Activated CD8-positive, alpha-beta memory T cell treated with anti-CD3 and anti-CD28 coated beads, Interleukin-2, amount 10 ng/mL, durations not matched to agents 7 days and 5 days (primary cell): ENCODE results near the gene CYBRD1. TPM values are rescaled to one million over a fixed set of nuclear protein-coding genes. Genes with fewer than 3 reads are reported as not detected.
A peak's percentile ranks its signal among the peaks of the same experiment; 100 is the strongest.
"Not testable (repeated sequence)": the region's sequence is repeated elsewhere in the genome, so short reads cannot be mapped to it uniquely, and the experiment has no call there.

Experiments used
- ATAC-seq: fragments of 150-1000 bp; cut with Tn5 transposase; one replicate; pipeline ENCODE4 v1.10.0; 2021; ENCODE audit warnings: moderate library complexity
- CTCF ChIA-PET: fragments of 350-600 bp; sonication (Branson Sonifier 250); formaldehyde crosslinking; loops from one replicate; lab custom pipeline; 2021; ENCODE audit warnings: antibody characterized with exemption; lab: Charles Lee
- DNase-seq: peaks from one replicate; pipeline ENCODE4 v3.0.0-alpha.2; 2020
- H3K27ac Mint-ChIP-seq: one replicate; pipeline ENCODE4 v1.8.0; 2021; ENCODE audit warnings: mild to moderate bottlenecking, mixed read lengths
- H3K27me3 Mint-ChIP-seq: one replicate; pipeline ENCODE4 v1.8.0; 2021; ENCODE audit warnings: mixed read lengths
- H3K36me3 Mint-ChIP-seq: one replicate; pipeline ENCODE4 v1.8.0; 2021; ENCODE audit warnings: mild to moderate bottlenecking, mixed read lengths
- H3K4me1 Mint-ChIP-seq: one replicate; pipeline ENCODE4 v1.8.0; 2021; ENCODE audit warnings: mixed read lengths
- H3K4me3 Mint-ChIP-seq: one replicate; pipeline ENCODE4 v1.8.0; 2021; ENCODE audit warnings: mild to moderate bottlenecking, moderate library complexity, mixed read lengths
- H3K9me3 Mint-ChIP-seq: one replicate; pipeline ENCODE4 v1.8.0; 2022; ENCODE audit warnings: low read depth, mixed read lengths
- total RNA-seq, 2 experiments: library from RNA; stranded (reverse); gene quantifications; one replicate each; pipeline ENCODE4 v1.2.3, GENCODE V29; 2021

CYBRD1 gene
- total RNA-seq, 2 experiments from 2014 or later: 0.44 to 4.6 TPM

DNA sequence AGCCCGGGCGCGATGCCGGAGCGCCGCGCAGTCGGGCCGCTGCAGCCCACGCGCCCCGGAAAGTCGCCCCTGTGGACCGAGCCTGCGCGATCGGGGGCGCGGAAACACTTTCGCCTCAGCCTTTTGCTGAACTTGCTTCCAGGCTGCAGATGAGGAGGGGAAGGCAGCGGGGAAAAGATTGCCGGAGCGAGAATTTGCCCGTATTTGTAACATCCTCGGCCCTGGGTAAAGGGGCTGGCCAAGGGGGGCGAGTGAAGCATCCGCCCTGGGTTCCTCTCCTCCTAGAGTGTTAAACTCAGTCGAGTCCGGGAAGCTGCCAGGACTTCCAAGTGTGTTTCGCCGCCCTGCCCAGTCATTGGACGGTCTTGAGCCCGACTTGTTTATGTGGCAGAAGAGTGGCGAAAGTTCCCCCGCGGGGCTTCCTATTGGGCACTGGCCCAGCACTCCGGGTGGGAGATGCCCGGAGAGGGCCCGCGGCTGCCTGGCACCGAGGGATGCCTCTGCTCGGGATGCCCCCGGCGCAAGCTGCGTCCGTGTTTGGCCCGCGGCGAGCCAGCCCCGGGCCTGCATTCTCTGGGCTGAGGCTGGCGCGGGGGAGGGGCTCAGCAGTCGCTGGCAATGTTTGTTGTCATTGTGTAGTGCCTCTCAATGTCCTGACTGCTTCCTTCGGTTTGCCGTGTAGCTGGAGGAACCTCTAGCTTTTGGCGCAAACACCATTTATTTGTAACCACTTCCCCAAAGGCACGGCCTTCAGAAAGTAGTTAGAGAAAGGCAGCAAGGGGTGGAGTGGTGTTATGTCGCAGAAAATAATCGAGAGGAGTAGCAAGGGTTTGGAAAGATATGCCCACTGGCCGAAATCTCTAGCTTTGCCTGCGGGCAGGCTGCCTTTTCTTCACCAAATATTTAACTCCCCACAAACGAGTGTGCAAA lies 1.1 kb downstream of the CYBRD1 start:
- peaks cover 72% of the 10 kb centered on the region for H3K27me3 Mint-ChIP-seq
- no peak overlapping the region for H3K27ac Mint-ChIP-seq
- H3K4me1 Mint-ChIP-seq: peaks cover 20% of the 10 kb centered on the region
- H3K9me3 Mint-ChIP-seq: no peaks in the 10 kb centered on the region
- CTCF ChIA-PET: no interaction called here
- H3K36me3 Mint-ChIP-seq: no peaks in the 10 kb centered on the region
- ATAC-seq: peak; percentile 40
- DNase-seq: no peak
- H3K4me3 Mint-ChIP-seq: peak overlapping the region; percentile 73

DNA sequence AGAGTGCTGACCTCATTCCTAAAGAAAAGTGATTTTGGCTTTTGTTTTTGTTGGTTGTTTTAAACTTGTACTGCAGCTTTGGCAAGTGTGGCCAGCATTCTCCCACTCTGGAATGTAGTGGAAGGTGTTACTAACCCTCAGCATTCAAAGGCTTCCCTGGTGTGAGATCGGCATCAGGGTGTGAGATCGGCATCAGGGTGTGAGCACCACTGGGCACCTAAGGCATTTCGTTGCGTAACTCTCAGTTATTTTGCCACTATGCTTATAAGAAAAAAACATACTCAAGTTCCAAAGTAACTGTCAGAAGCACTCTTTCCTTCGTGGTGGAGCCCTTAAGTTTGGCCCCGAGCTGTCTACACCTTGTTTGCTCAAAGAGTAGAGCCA lies 1.7 kb downstream of the CYBRD1 start:
- ATAC-seq: no peak
- Mint-ChIP-seq H3K4me1 (peaks cover 20% of the 10 kb centered on the region), H3K27ac (no peak overlapping the region), H3K27me3 (peaks cover 75% of the 10 kb centered on the region), H3K9me3 (no peaks in the 10 kb centered on the region), H3K4me3 (peak overlapping the region; percentile 52), H3K36me3 (no peaks in the 10 kb centered on the region)
- DNase-seq: no peak
- CTCF ChIA-PET: no interaction called here

- Mint-ChIP-seq H3K9me3 (peaks cover 2% of the 10 kb centered on the region), H3K4me3 (no peak overlapping the region), H3K36me3 (peaks cover 2% of the 10 kb centered on the region), H3K27me3 (peaks cover 62% of the 10 kb centered on the region), H3K4me1 (no peaks in the 10 kb centered on the region), H3K27ac (no peak overlapping the region)
- ATAC-seq: no peak
- no peak for DNase-seq
- CTCF ChIA-PET: interaction anchor here (1.8 kb wide), 1 partner anchor 39 kb away, joined by 3 read pairs; no protein-coding TSS in a partner anchor
Measured at GRCh38 chr2:171529914-171530313, 7.6 kb downstream of the CYBRD1 start.

- no peak overlapping the region for H3K4me3 Mint-ChIP-seq
- ATAC-seq (no peak), DNase-seq (no peak)
- peaks cover 2% of the 10 kb centered on the region for H3K9me3 Mint-ChIP-seq
- CTCF ChIA-PET: interaction anchor here (0.9 to 1.8 kb wide), 2 partner anchors 20 to 39 kb away, joined by 3 read pairs; no protein-coding TSS in a partner anchor
- H3K36me3 Mint-ChIP-seq: peaks cover 2% of the 10 kb centered on the region
- H3K27me3 Mint-ChIP-seq: peaks cover 62% of the 10 kb centered on the region
- no peak overlapping the region for H3K27ac Mint-ChIP-seq
- no peaks in the 10 kb centered on the region for H3K4me1 Mint-ChIP-seq
Measured at GRCh38 chr2:171530378-171530777, 8.1 kb downstream of the CYBRD1 start.

GRCh38 chr2:171530859-171531258 lies 8.6 kb downstream of the CYBRD1 start:
- peaks cover 63% of the 10 kb centered on the region for H3K27me3 Mint-ChIP-seq
- H3K9me3 Mint-ChIP-seq, H3K4me3 Mint-ChIP-seq, H3K27ac Mint-ChIP-seq, DNase-seq, H3K4me1 Mint-ChIP-seq, H3K36me3 Mint-ChIP-seq, ATAC-seq: not testable (repeated sequence)
- CTCF ChIA-PET: interaction anchor here (0.8 to 1.8 kb wide), 3 partner anchors 20 to 584 kb away, joined by 3 to 4 read pairs (median 3); no protein-coding TSS in a partner anchor

DNA sequence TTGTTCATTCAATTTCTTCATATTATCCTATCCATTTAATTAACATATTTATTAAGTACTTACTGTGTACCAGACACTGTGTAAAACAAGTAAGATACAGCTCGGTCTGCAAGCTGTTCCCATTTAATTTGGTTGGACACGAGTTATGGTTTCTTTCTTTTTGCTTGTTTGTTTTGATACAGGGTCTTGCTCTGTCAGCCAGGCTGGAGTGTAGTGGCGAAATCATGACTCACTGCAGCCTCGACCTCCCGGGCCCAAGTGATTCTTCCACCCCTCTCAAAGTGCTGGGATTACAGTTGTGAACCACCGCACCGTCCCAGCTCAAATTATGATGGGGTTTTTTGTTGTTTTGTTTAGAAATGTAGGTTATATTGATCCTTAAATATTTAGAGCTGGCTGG lies 9.0 kb downstream of the CYBRD1 start:
- Mint-ChIP-seq H3K4me1 (no peaks in the 10 kb centered on the region), H3K27me3 (peaks cover 65% of the 10 kb centered on the region), H3K27ac (no peak overlapping the region), H3K9me3 (peaks cover 2% of the 10 kb centered on the region), H3K36me3 (peaks cover 2% of the 10 kb centered on the region), H3K4me3 (no peak overlapping the region)
- DNase-seq (no peak), ATAC-seq (no peak)
- CTCF ChIA-PET: interaction anchor here (0.8 to 1.8 kb wide), 3 partner anchors 20 to 584 kb away, joined by 3 to 4 read pairs (median 3); no protein-coding TSS in a partner anchor

GRCh38 chr2:171531836-171532450 lies 9.7 kb downstream of the CYBRD1 start:
- H3K27me3 Mint-ChIP-seq: peaks cover 62% of the 10 kb centered on the region

DNA sequence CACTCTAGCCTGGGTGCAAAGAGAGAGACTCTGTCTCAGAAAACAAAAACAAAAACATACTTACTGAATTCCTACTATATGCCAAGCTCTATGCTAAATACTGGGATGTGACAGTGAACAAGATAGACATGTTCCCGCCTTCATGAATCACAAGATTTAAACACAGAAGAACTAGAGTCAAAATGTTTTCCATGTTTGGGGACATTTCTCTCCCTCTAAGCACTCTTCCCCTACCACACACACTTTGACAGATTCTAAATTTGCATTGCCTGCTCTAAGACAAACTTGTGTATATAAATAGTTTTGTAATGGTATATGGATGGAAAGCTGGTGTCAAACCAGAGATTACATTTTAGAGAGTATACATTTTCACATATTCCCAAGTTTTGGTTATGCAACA lies 11.1 kb downstream of the CYBRD1 start:
- Mint-ChIP-seq H3K27me3 (peaks cover 60% of the 10 kb centered on the region), H3K27ac (no peak overlapping the region), H3K4me1 (no peaks in the 10 kb centered on the region), H3K36me3 (peaks cover 2% of the 10 kb centered on the region), H3K4me3 (no peak overlapping the region), H3K9me3 (peaks cover 2% of the 10 kb centered on the region)
- CTCF ChIA-PET: interaction anchor here (1.6 kb wide), 1 partner anchor 19 kb away, joined by 3 read pairs; no protein-coding TSS in a partner anchor
- DNase-seq: no peak
- ATAC-seq: no peak

More at GRCh38 chr2:171531836-171532450, 9.7 kb downstream of the CYBRD1 start:
- CTCF ChIA-PET: interaction anchor here (0.8 to 1.8 kb wide), 2 partner anchors 37 to 585 kb away, joined by 3 to 4 read pairs; no protein-coding TSS in a partner anchor
- ATAC-seq (no peak), DNase-seq (no peak)
- H3K27ac Mint-ChIP-seq: no peak overlapping the region
- H3K4me3 Mint-ChIP-seq: no peak overlapping the region
- peaks cover 2% of the 10 kb centered on the region for H3K36me3 Mint-ChIP-seq
- no peaks in the 10 kb centered on the region for H3K4me1 Mint-ChIP-seq
- H3K9me3 Mint-ChIP-seq: peaks cover 2% of the 10 kb centered on the region

DNA sequence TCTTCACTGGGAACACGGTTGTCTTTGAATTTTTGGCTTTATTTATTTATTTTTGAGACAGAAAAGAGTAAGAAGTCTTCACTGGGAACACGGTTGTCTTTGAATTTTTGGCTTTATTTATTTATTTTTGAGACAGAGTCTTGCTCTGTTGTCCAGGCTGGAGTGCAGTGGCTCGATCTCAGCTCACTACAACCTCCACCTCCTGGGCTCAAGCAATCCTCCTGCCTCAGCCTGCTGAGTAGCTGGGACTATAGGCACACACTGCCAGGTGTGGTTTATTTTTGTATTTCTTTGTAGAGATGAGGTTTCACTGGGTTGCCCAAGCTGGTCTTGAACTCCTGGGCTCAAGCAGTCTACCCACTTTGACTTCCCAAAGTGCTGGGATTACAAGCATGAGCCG lies 13.3 kb downstream of the CYBRD1 start:
- H3K27me3 Mint-ChIP-seq: peaks cover 50% of the 10 kb centered on the region
- H3K9me3 Mint-ChIP-seq, ATAC-seq, DNase-seq, CTCF ChIA-PET, H3K4me3 Mint-ChIP-seq, H3K36me3 Mint-ChIP-seq, H3K27ac Mint-ChIP-seq, H3K4me1 Mint-ChIP-seq: not testable (repeated sequence)

DNA sequence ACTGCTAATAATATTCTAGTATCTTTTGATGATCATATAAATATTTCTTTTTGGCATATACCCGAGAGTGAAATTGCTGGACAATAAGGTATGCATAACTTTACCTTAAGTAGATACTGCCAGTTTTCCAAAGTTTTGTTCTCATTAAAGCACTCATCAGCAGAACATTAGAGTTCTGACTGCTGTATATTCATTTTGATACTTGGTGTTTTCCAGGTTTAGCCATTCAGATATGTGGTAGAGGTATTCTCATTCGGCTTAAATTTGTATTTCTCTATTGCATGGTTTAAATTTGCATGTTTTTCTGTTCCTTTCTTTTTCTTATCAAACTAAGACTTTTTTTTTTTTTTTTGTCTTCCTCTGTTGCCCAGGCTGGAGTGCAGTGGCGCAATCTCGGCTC lies 18.2 kb downstream of the CYBRD1 start:
- ATAC-seq: no peak
- CTCF ChIA-PET: no interaction called here
- H3K9me3 Mint-ChIP-seq: no peaks in the 10 kb centered on the region
- no peaks in the 10 kb centered on the region for H3K4me1 Mint-ChIP-seq
- no peak overlapping the region for H3K4me3 Mint-ChIP-seq
- no peak for DNase-seq
- H3K27me3 Mint-ChIP-seq: peaks cover 27% of the 10 kb centered on the region
- no peak overlapping the region for H3K27ac Mint-ChIP-seq
- no peaks in the 10 kb centered on the region for H3K36me3 Mint-ChIP-seq

DNA sequence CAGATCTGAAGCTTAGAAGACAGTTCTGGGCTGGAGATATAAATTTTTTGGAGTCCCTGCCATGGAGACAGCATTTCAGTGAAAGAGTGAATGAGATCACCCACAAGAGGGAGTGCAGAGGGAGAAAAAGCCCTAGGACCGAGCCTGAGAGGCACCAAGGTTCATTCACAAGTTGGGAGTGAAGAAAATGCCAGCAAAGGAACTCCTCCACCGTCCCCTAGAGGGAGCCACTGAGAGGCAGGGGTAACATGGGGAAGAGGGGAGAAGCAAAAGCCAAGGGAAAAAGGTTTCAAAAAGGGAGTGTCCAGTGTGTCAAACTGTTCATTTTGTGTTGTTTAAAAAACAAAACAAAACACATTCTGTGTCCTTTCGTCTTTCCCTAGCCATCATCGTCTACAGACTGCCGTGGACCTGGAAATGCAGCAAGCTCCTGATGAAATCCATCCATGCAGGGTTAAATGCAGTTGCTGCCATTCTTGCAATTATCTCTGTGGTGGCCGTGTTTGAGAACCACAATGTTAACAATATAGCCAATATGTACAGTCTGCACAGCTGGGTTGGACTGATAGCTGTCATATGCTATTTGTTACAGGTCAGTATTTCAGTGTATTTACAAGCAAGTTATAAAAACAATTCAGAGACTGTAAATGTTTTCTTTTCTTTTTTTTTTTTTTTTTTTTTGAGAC lies 19.1 kb downstream of the CYBRD1 start:
- no peaks in the 10 kb centered on the region for H3K36me3 Mint-ChIP-seq
- no peak overlapping the region for H3K27ac Mint-ChIP-seq
- no peak overlapping the region for H3K4me3 Mint-ChIP-seq
- peaks cover 25% of the 10 kb centered on the region for H3K27me3 Mint-ChIP-seq
- no peaks in the 10 kb centered on the region for H3K9me3 Mint-ChIP-seq
- no peak for ATAC-seq
- CTCF ChIA-PET: interaction anchor here (0.6 kb wide), 1 partner anchor 127 kb away, joined by 3 read pairs; no protein-coding TSS in a partner anchor
- no peaks in the 10 kb centered on the region for H3K4me1 Mint-ChIP-seq
- no peak for DNase-seq

GRCh38 chr2:171545086-171545485 lies 22.8 kb downstream of the CYBRD1 start:
- Mint-ChIP-seq H3K4me3 (no peak overlapping the region), H3K4me1 (peaks cover 9% of the 10 kb centered on the region), H3K27me3 (peaks cover 16% of the 10 kb centered on the region), H3K27ac (no peak overlapping the region), H3K36me3 (no peaks in the 10 kb centered on the region), H3K9me3 (no peaks in the 10 kb centered on the region)
- no peak for DNase-seq
- CTCF ChIA-PET: no interaction called here
- no peak for ATAC-seq

- Mint-ChIP-seq H3K4me1 (peaks cover 9% of the 10 kb centered on the region), H3K4me3 (no peak overlapping the region), H3K27me3 (peaks cover 17% of the 10 kb centered on the region), H3K27ac (no peak overlapping the region), H3K9me3 (no peaks in the 10 kb centered on the region), H3K36me3 (no peaks in the 10 kb centered on the region)
- no peak for DNase-seq
- CTCF ChIA-PET: interaction anchor here (0.6 kb wide), 1 partner anchor 570 kb away, joined by 3 read pairs; no protein-coding TSS in a partner anchor
- no peak for ATAC-seq
Measured at GRCh38 chr2:171547256-171547655, 25.0 kb downstream of the CYBRD1 start.
